Transverse colon (tissue), 4 donors: Measurements from ENCODE around the gene MYH9. TPM values are rescaled to one million over a fixed set of nuclear protein-coding genes. Genes with fewer than 3 reads are reported as not detected.

Experiments used
- DNase-seq: peaks from one replicate; pipeline ENCODE4 v3.0.0-alpha.2; 2019
- H3K27ac ChIP-seq, 4 donors: fragments of 200-600 bp; sonication (generic); 2 replicates each; pipeline ENCODE4 v1.5.1; 2016 to 2018; ENCODE audit warnings: inconsistent platforms in 4 of 4
- H3K27me3 ChIP-seq: fragments of 200-600 bp; sonication (generic); 2 replicates; pipeline ENCODE4 v1.5.1; 2017; ENCODE audit warnings: inconsistent platforms
- H3K36me3 ChIP-seq, 4 donors: fragments of 200-600 bp; sonication (generic); 2 replicates each; pipeline ENCODE4 v1.5.1; 2017 to 2019; ENCODE audit warnings: inconsistent platforms in 4 of 4
- H3K4me1 ChIP-seq, 4 donors: fragments of 200-600 bp; sonication (generic); 2 replicates each; pipeline ENCODE4 v1.5.1; 2017 to 2020; ENCODE audit warnings: inconsistent platforms in 4 of 4
- H3K4me3 ChIP-seq, 4 donors: fragments of 200-600 bp; sonication (generic); 1 replicate in 1 of 4; 2 replicates in 3 of 4; pipeline versions ENCODE4 v1.5.1 to v1.6.1; 2017 to 2019; ENCODE audit warnings: inconsistent platforms in 4 of 4
- H3K9me3 ChIP-seq, 2 donors: fragments of 200-600 bp; sonication (generic); 2 replicates each; pipeline ENCODE4 v1.5.1; 2017 to 2019; ENCODE audit warnings: inconsistent platforms in 2 of 2
- EP300 ChIP-seq: sonication (generic); formaldehyde crosslinking; IDR thresholded peaks from one replicate; pipeline ENCODE4 v1.6.1; 2017; ENCODE audit warnings: antibody characterized with exemption, low read depth
- POLR2A ChIP-seq: fragments of 450-650 bp; IDR thresholded peaks from one replicate; pipeline ENCODE4 v1.6.1; 2016; ENCODE audit warnings: antibody characterized with exemption, mild to moderate bottlenecking, moderate library complexity
- POLR2AphosphoS5 ChIP-seq, 3 donors: sonication (generic); formaldehyde crosslinking; IDR thresholded peaks; one replicate each; pipeline ENCODE4 v1.6.1; 2016; ENCODE audit warnings: antibody characterized with exemption in 3 of 3
- WGBS, 2 donors: methylation state at CpG; one replicate each; pipeline ENCODE4 v1.1.5; 2018; ENCODE audit warnings: low coverage in 1 of 2; 5-methylcytosine and 5-hydroxymethylcytosine counted together
- in situ Hi-C, 4 donors: fragments of 200-750 bp; cut with MboI; loops; one replicate each; pipeline versions ENCODE4 v1.15.0 to v1.15.1; 2017; ENCODE audit warnings: low sequenced_read_pairs in 3 of 4, low pct_ligation_motif_present in 1 of 4, low pct_unique_long_range_greater_than_20kb in 1 of 4
- intact Hi-C: fragments of 100-400 bp; cut with DNase I; formaldehyde crosslinking; loops from one replicate; pipeline ENCODE4 v1.15.1; 2023; ENCODE audit warnings: low total_unique reads
- total RNA-seq, 4 donors: library from RNA; depleted of rRNA; stranded (reverse); fragments of >200 nt; gene quantifications; one replicate each; pipeline ENCODE4 v1.1.0, GENCODE V29; 2016
- TF ChIP-seq, protein P1 (sequence below), 5 experiments: fragments of 200-600 bp in 3 of 5; fragments of 450-650 bp in 2 of 5; sonication (generic) in 3 of 5; IDR thresholded peaks; 1 replicate in 2 of 5; 2 replicates in 3 of 5; pipeline ENCODE4 v1.5.1; 2016 to 2017; ENCODE audit warnings: antibody characterized with exemption in 5 of 5, inconsistent platforms in 3 of 5, mild to moderate bottlenecking in 2 of 5, moderate library complexity in 1 of 5

MYH9 gene
- total RNA-seq, 4 donors from 2014 or later, result 385 to 511 (median 460) TPM

DNA sequence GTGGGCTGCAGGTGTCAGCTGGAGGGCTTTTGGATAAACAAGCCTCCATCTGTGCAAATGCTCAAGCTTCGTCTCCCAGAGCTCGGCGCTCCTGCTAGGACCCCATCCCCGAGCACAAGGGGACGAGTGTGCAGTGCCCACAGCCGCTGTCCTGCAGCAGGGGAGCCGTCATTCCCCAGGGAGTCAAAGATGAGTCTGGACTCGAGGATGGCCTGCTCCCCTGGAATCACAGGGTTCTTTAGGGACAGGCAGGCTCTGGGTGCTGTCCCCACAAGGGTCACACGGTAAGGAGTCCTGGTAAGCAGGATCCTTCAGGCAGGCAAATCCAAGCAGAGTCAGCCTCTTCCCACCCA lies 84.7 kb downstream of the MYH9 start:
- Histone ChIP-seq H3K4me1 (peaks cover 0 to 33% (median 13%) of the 10 kb centered on the region in 4 donors), H3K27ac (peak overlapping the region; percentile 65 to 76 (median 72)), H3K36me3 (peaks cover 0 to 90% (median 52%) of the 10 kb centered on the region in 4 donors), H3K4me3 (no peak overlapping the region), H3K9me3 (no peaks in the 10 kb centered on the region), H3K27me3 (no peaks in the 10 kb centered on the region)
- TF ChIP-seq, protein P1, sequence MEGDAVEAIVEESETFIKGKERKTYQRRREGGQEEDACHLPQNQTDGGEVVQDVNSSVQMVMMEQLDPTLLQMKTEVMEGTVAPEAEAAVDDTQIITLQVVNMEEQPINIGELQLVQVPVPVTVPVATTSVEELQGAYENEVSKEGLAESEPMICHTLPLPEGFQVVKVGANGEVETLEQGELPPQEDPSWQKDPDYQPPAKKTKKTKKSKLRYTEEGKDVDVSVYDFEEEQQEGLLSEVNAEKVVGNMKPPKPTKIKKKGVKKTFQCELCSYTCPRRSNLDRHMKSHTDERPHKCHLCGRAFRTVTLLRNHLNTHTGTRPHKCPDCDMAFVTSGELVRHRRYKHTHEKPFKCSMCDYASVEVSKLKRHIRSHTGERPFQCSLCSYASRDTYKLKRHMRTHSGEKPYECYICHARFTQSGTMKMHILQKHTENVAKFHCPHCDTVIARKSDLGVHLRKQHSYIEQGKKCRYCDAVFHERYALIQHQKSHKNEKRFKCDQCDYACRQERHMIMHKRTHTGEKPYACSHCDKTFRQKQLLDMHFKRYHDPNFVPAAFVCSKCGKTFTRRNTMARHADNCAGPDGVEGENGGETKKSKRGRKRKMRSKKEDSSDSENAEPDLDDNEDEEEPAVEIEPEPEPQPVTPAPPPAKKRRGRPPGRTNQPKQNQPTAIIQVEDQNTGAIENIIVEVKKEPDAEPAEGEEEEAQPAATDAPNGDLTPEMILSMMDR (IDR thresholded peaks at IDR 0.05), result no peak
- TF ChIP-seq EP300, result no peak
- no peak for TF ChIP-seq POLR2AphosphoS5 (IDR thresholded peaks at IDR 0.05)
- TF ChIP-seq POLR2A, result no peak
- in situ Hi-C loops, result loop anchor here in 3 of 4 donors (10.0 kb wide), 2 partner anchors 162 to 172 kb away; no protein-coding TSS in a partner anchor
- 73% methylated on average over 9 of the region's 9 CpGs; no CpG with 5 or more reads in 1 of the 2 donors for WGBS, 2 donors
- DNase-seq, result no peak
- intact Hi-C loops, result loop anchor here (5.0 kb wide), 1 partner anchor 169 kb away; no protein-coding TSS in a partner anchor

DNA sequence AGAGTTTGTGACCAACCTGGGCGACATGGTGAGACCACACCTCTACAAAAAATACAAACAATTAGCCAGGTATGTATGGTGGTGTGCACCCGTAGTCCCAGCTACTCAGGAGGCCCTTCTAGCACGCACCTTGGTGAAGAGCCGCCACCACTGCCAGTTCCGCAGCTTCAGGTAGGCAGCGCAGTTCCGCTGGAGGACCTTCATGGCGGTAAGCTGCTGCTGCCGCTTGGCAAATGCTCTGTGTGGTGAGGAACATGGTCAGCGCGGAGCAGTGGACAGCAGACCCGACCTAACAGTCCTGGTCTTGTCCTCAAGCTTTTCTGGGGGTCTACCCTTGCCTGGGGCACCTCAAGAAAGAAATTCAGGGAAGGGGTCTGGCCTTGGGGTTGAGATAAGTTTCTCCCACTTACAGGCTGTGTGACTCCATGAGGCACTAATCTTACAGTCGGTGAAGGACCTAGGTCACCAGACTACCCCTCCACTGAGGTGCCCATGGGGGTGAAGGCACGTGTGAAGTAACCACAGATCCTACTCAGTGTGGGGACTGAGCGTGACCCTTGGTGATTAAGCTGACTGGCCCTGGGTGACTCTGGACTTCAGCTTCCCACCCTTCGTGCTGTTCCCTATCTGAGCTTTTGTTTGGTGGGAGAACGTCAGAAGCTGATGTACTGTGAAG lies 85.2 kb downstream of the MYH9 start:
- Histone ChIP-seq H3K4me1 (peaks cover 0 to 33% (median 13%) of the 10 kb centered on the region in 4 donors), H3K27ac (peak overlapping the region; percentile 65 to 76 (median 72)), H3K36me3 (peaks cover 0 to 90% (median 53%) of the 10 kb centered on the region in 4 donors), H3K27me3 (no peaks in the 10 kb centered on the region), H3K4me3 (no peak overlapping the region), H3K9me3 (no peaks in the 10 kb centered on the region)
- peak in 1 of 3 donors; percentile 2 for TF ChIP-seq POLR2AphosphoS5 (IDR thresholded peaks at IDR 0.05)
- TF ChIP-seq POLR2A, result no peak
- intact Hi-C loops, result loop anchor here (5.0 kb wide), 1 partner anchor 170 kb away; no protein-coding TSS in a partner anchor
- DNase-seq, result no peak
- in situ Hi-C loops, result loop anchor here in 3 of 4 donors (10.0 kb wide), 2 partner anchors 162 to 172 kb away; no protein-coding TSS in a partner anchor
- 90 to 91% methylated on average over 4 to 17 of the region's 17 CpGs for WGBS, 2 donors

DNA sequence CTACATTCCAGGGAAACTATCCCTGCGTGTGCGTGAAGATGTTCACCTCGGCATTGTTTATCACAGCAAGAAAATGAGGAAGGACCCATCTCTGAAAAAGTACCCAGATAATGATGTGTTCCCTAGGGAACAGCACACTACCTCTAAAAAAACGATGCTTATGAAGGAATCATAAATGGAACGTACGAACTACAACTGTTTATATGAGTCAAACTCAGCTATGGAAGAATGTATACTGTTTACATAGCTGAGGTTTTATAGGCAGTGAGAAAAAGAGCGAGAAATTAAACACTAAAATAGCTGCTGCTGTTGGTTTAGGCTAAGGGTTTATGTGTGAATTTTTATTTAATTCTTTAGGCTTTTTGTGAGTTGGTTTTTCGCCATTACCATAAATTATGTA lies 85.9 kb downstream of the MYH9 start:
- TF ChIP-seq EP300 (peak; percentile 52), POLR2A (no peak), POLR2AphosphoS5 (IDR thresholded peaks at IDR 0.05) (peak; percentile 48 to 72 (median 53))
- TF ChIP-seq, protein P1 (IDR thresholded peaks at IDR 0.05), result no peak
- in situ Hi-C loops (loop anchor here in 3 of 4 donors (10.0 kb wide), 2 partner anchors 163 to 173 kb away; no protein-coding TSS in a partner anchor), intact Hi-C loops (loop anchor here (5.0 kb wide), 1 partner anchor 170 kb away; no protein-coding TSS in a partner anchor)
- no peaks in the 10 kb centered on the region for H3K27me3 ChIP-seq
- H3K27ac ChIP-seq, result peak overlapping the region; percentile 65 to 76 (median 72)
- H3K36me3 ChIP-seq, result peaks cover 0 to 90% (median 53%) of the 10 kb centered on the region in 4 donors
- no peak overlapping the region for H3K4me3 ChIP-seq
- no peaks in the 10 kb centered on the region for H3K9me3 ChIP-seq
- no peak for DNase-seq
- 43 to 52% methylated on average over 8 of the region's 8 CpGs for WGBS, 2 donors
- peaks cover 0 to 33% (median 13%) of the 10 kb centered on the region in 4 donors for H3K4me1 ChIP-seq

DNA sequence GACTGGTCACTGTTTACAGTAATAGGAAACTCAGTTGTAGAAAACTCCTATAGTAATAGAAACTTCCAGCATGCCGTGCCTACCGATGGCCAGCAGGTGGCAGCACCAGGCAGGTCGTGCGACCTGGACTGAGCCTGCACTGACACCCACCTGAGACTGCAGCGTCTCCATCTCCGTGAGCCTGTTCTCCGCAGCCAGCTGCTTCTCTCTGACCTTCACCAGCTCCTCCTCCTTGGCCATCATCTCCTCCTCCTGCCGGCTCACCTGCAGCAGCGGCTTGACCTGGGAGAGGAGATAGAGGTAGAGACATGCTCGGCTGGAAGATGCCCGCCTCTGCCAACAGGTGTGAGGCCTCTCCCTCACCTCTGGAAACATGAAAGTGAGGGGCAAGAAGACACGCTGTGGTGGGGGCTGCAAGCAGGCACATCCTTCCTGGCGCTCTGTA lies 86.4 kb downstream of the MYH9 start:
- Histone ChIP-seq H3K36me3 (peaks cover 0 to 90% (median 53%) of the 10 kb centered on the region in 4 donors), H3K4me1 (peaks cover 0 to 33% (median 13%) of the 10 kb centered on the region in 4 donors), H3K9me3 (no peaks in the 10 kb centered on the region), H3K27me3 (no peaks in the 10 kb centered on the region), H3K4me3 (no peak overlapping the region), H3K27ac (peak overlapping the region; percentile 65 to 76 (median 72))
- intact Hi-C loops, result loop anchor here (5.0 kb wide), 1 partner anchor 171 kb away; no protein-coding TSS in a partner anchor
- TF ChIP-seq POLR2A (peak; percentile 13), EP300 (no peak), POLR2AphosphoS5 (IDR thresholded peaks at IDR 0.05) (peak in 2 of 3 donors; percentile 33 to 52)
- TF ChIP-seq, protein P1 (IDR thresholded peaks at IDR 0.05), result peak; percentile 92 to 97 (median 96)
- WGBS, 2 donors, result 25% methylated on average over 13 of the region's 13 CpGs; no CpG with 5 or more reads in 1 of the 2 donors
- peak; percentile 85 for DNase-seq
- in situ Hi-C loops, result loop anchor here in 3 of 4 donors (10.0 kb wide), 2 partner anchors 163 to 173 kb away; no protein-coding TSS in a partner anchor
